SK-N-MC (cell line): ENCODE measurements around the gene UBL7.

ENCODE experiments used
- EZH2 ChIP-seq: fragments of 200-600 bp; sonication (generic); IDR thresholded peaks from one replicate; pipeline ENCODE4 v1.6.1; 2017; ENCODE audit warnings: antibody characterized with exemption
- POLR2AphosphoS5 ChIP-seq: IDR thresholded peaks from 2 replicates; pipeline ENCODE4 v1.6.1; 2012; ENCODE audit warnings: mild to moderate bottlenecking, low read depth, low read length, borderline replicate concordance

- TF ChIP-seq EZH2 = no peak
- no peak for TF ChIP-seq POLR2AphosphoS5
Observed at GRCh38 chr15:74430510-74430951, 30.4 kb downstream of the UBL7 start.
